Bronchial epithelial cell (primary cell): Measurements from ENCODE around the gene TRIM56. TPM values are rescaled to one million over a fixed set of nuclear protein-coding genes. Genes with fewer than 3 reads are reported as not detected.
A peak's percentile ranks its signal among the peaks of the same experiment; 100 is the strongest.
"Not testable (repeated sequence)": the region's sequence is repeated elsewhere in the genome, so short reads cannot be mapped to it uniquely, and the experiment has no call there.

Experiments used
- DNase-seq: peaks from one replicate; pipeline ENCODE4 v3.0.0-alpha.2; 2010; ENCODE audit warnings: low read depth
- FAIRE-seq: peaks from 2 replicates; lab custom pipeline; 2011; peaks lifted over from hg19 to GRCh38; lab: Jason Lieb, UNC
- H3K27me3 ChIP-seq: 2 replicates; pipeline ENCODE4 v1.5.1; 2011; ENCODE audit warnings: low read length; ENCODE audit not compliant: control insufficient read depth, insufficient read depth
- H3K36me3 ChIP-seq: 2 replicates; pipeline ENCODE4 v1.5.1; 2011; ENCODE audit warnings: low read length; ENCODE audit not compliant: control insufficient read depth, insufficient read depth
- H3K4me3 ChIP-seq: 2 replicates; pipeline ENCODE4 v1.5.1; 2011; ENCODE audit warnings: mild to moderate bottlenecking, low read depth, low read length, control low read depth
- total RNA-seq: library from RNA; depleted of rRNA; stranded (reverse); fragments of >200 nt; gene quantifications from 2 replicates; pipeline ENCODE4 v1.2.1, GENCODE V29; 2014
- TF ChIP-seq, protein P1 (sequence below): IDR thresholded peaks from 2 replicates; pipeline ENCODE4 v1.5.1; 2011; ENCODE audit warnings: mild to moderate bottlenecking, moderate library complexity, low read length, control low read depth, inconsistent platforms; ENCODE audit not compliant: insufficient read depth, severe bottlenecking

The TRIM56 gene
- total RNA-seq, 1 donor from 2014 or later, result 6.6 TPM

GRCh38 chr7:101108961-101109360 lies 23.7 kb downstream of the TRIM56 start:
- H3K4me3 ChIP-seq, result no peak overlapping the region
- no peaks in the 10 kb centered on the region for H3K36me3 ChIP-seq
- DNase-seq, result peak; percentile 98
- no peaks in the 10 kb centered on the region for H3K27me3 ChIP-seq
- TF ChIP-seq, protein P1, sequence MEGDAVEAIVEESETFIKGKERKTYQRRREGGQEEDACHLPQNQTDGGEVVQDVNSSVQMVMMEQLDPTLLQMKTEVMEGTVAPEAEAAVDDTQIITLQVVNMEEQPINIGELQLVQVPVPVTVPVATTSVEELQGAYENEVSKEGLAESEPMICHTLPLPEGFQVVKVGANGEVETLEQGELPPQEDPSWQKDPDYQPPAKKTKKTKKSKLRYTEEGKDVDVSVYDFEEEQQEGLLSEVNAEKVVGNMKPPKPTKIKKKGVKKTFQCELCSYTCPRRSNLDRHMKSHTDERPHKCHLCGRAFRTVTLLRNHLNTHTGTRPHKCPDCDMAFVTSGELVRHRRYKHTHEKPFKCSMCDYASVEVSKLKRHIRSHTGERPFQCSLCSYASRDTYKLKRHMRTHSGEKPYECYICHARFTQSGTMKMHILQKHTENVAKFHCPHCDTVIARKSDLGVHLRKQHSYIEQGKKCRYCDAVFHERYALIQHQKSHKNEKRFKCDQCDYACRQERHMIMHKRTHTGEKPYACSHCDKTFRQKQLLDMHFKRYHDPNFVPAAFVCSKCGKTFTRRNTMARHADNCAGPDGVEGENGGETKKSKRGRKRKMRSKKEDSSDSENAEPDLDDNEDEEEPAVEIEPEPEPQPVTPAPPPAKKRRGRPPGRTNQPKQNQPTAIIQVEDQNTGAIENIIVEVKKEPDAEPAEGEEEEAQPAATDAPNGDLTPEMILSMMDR, result no peak
- no peak for FAIRE-seq

DNA sequence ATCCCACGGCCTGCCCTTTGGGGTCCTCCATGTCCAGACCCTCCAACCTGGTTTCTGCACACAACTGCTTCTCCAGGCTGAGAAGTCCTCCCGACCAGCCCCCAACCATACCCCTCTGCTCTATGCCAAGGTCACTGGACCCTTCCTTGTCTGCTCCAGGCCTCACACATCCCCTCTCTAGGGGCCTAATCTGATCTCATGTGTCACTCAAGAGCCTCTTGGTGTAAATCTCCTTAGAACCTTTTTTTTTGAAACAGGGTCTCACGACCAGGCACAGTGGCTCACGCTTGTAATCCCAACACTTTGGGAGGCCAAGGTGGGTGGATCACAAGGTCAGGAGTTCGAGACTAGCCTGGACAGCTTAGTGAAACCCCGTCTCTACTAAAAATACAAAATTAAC lies 24.1 kb downstream of the TRIM56 start:
- no peaks in the 10 kb centered on the region for H3K27me3 ChIP-seq
- no peak overlapping the region for H3K4me3 ChIP-seq
- FAIRE-seq (no peak), DNase-seq (no peak)
- TF ChIP-seq, protein P1, result no peak
- H3K36me3 ChIP-seq, result no peaks in the 10 kb centered on the region

DNA sequence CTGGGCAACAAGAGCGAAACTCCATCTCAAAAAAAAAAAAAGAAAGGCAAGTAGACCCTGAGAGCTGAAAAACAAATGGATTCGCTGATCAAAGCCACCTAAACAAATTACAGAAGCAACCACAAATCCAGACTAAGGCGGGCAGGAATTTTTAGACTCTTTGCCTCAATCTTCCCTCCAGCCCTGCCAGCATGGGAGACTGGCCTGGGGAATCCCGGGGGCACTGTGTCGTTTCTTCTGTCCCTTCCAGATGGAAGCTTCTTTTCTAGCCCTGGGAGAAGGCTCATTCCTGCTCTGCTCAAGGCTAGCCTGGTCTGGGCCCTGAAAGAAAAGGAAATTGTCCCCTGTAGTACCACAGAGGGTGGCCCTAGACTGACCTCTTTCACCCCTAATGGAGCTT lies 26.0 kb downstream of the TRIM56 start:
- TF ChIP-seq, protein P1, result no peak
- no peaks in the 10 kb centered on the region for H3K27me3 ChIP-seq
- DNase-seq (no peak), FAIRE-seq (no peak)
- no peaks in the 10 kb centered on the region for H3K36me3 ChIP-seq
- H3K4me3 ChIP-seq, result no peak overlapping the region

DNA sequence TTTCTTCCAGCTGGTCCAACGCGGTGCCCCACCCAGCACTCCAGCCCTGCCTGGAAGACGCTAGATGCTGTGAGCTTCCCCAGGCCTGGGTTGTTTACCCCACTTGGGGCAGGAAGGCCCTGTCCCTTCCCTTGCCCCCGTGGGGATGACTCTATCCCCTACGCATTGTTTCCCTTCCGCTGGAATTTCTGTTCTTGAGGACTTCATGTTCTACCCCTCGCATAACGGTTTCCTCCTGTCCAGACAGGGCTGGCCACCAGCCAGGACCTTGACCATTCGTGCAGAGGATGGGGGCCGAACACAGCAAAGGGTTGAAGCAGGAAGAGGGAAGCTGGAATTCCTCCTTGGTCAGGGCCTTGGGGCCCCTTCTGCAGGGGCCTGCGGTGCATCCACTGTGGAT lies 27.0 kb downstream of the TRIM56 start:
- H3K4me3 ChIP-seq, result no peak overlapping the region
- no peaks in the 10 kb centered on the region for H3K36me3 ChIP-seq
- H3K27me3 ChIP-seq, result no peaks in the 10 kb centered on the region
- FAIRE-seq (no peak), DNase-seq (no peak)
- TF ChIP-seq, protein P1, result no peak

- not testable (repeated sequence) for H3K4me3 ChIP-seq, FAIRE-seq
Measured at GRCh38 chr7:101113140-101113539, 27.9 kb downstream of the TRIM56 start.

DNA sequence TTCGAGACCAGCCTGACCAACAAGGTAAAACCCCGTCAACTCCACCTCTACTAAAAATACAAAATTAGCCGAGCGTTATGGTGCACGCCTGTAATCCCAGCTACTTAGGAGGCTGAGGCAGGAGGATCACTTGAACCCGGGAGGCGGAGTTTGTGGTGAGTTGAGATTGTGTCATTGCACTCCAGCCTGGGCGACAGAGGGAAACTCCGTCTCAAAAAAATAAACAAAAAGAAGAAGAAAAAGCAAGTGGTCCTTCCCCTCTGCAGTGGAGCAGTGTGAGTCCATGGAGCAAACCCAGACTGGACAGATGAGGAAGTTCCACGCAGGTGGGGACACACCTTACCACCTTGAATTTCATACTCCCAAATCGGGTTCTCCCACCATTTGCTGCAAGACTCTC lies 28.6 kb downstream of the TRIM56 start:
- TF ChIP-seq, protein P1, result no peak
- no peaks in the 10 kb centered on the region for H3K36me3 ChIP-seq
- no peak overlapping the region for H3K4me3 ChIP-seq
- FAIRE-seq, result no peak
- H3K27me3 ChIP-seq, result no peaks in the 10 kb centered on the region
- DNase-seq, result no peak

More at GRCh38 chr7:101113140-101113539, 27.9 kb downstream of the TRIM56 start:
- not testable (repeated sequence) for H3K27me3 ChIP-seq, H3K36me3 ChIP-seq, DNase-seq
